CD4-positive, alpha-beta T cell treated with Interleukin-6 for 4 hours (primary cell): ENCODE results near the gene LETM1.

Experiments
- DNase-seq: peaks from one replicate; pipeline ENCODE4 v3.0.0-alpha.2; 2020; ENCODE audit warnings: mixed read lengths

Gene LETM1

DNA sequence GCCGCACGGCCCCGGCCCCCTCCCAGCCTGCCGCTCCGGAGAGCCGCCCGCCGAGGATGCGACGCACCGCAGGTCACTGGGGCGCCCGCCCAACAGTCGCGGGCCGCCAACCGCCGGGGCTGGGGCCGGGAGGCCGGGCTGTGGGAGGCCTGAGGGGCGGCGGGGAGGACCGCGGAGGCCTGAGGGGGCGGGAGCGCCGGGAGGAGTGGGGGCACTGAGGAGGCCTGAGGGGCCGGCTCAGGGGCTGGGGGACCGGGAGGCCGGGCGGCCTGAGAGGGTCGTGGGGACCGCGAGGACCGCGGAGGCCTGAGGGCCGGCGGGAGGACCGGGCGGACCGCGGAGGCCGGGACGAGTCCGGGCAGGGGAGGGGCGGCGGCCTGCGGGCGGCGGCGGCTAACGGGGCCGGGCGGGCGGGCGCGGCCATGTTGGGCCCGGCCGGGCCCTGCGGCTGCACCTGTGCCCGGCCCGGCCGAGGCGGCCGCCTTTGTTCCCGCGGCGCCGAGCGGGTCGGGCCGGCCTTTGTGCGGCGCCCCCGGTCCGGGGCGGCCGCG is 15.6 kb upstream of the LETM1 start:
- DNase-seq = no peak

DNA sequence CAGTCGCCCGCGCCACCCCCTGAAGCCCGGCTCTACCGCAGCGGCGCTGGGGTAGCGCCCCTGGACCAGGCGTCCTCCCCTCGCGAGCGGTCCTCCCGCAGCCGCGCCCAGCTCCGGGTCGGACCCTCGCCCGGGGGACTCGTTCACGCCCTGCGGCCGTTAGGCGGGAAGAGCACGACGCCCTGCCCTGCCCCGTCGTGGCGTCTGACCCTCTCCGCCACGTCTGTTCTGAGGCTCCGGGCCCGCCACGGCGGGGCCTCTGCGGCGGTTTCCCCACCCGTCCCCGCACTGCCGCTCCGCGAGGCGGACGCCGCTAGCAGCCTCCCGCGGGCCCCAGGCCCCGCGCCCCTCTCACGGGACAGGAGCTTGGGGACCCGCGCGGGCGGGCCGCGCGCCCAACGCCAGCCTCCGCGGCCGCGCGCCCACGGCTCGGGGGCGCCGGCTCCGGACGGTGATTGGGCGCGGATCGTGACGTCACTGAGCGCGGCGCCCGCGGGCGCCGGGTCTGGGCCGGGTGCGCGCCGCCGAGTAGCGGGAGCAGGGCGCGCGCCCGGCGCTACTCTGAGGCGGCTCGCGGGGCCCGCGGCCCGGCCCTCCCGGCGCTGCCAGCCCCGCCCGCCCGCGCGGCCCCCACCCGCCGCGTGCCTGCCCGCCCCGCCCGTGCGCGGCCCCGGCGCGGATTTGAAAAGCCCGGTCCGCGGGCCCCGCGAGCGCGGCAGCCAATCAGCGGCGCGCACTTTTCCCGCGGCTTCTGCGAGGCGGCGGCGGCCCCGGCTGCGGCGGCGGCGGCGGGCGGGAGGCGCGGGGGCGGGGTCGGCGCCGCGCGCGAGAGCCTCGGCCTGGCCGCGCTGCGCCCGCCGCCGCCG is 14.9 kb upstream of the LETM1 start, which contains the start of gene NSD2:
NSD2 (plus strand) TSS at position 816 of the 866 bp plus-strand sequence. CDS start 29,262 bp downstream, outside the sequence.
- peak; percentile 91 for DNase-seq

DNA sequence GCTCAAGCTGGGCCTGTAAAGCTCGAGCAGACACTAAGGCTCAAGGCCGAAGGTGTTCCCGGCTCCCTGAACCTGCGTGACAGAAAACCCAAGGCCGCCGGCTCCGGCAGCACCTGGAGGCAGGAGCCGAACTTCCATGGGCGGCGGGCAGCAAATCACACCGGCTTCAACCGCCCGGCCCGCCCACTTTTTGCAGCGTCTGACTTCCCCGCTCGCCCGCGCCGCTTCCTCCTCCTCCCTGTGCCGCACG is 14.3 kb upstream of the LETM1 start:
- peak; percentile 93 for DNase-seq

DNA sequence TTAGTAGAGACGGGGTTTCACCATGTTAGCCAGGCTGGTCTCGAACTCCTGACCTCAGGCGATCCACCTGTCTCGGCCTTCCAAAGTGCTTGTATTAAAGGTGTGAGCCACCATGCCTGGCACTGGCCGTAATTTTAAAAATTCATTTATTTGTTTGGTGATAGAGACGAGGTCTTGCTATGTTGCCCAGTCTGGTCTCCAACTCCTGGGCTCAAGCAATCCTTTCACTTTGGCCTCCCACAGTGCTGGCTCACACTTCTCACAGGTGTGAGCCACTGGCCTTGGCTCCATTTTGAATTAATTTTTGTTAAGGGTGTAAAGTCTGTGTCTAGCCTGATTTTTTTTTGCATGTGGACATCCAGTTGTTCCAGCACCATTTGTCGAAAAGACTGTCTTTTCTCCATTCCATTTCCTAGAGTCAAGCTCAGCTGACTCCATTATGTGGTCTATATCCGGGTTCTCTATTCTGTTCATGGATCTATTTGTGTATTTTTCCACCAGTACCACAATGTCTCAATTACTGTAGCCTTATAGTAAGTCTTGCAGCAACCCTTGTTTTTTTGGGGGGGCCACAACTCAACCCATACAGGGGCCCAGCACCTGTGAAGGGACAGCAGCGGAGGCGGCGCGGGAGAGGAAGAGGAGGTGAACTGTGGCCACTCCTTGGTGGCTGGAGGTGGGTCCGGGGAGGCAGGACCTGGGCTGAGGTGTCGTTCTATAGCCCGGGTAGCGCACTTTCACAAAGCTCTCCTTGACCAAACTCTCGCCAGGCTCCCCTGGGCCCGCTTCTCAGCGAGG is 13.8 kb upstream of the LETM1 start:
- DNase-seq = no peak

DNA sequence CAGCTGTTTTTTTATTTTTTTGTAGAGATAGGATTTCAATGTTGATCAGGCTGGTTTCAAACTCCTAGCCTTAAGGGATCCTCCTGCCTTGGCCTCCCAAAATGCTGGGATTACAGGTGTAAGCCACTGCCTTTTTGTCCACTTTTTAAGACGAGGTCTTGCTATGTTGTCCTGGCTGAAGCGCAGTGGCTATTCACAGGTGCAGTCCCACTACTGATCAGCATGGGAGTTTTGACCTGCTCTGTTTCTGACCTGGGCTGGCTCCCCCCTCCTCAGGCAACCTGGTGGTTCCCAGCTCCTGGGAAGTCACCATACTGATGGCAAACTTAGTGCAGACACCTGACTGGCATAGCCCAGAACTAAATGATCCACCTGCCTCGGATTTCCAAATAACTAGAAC is 13.0 kb upstream of the LETM1 start:
- DNase-seq = no peak

DNA sequence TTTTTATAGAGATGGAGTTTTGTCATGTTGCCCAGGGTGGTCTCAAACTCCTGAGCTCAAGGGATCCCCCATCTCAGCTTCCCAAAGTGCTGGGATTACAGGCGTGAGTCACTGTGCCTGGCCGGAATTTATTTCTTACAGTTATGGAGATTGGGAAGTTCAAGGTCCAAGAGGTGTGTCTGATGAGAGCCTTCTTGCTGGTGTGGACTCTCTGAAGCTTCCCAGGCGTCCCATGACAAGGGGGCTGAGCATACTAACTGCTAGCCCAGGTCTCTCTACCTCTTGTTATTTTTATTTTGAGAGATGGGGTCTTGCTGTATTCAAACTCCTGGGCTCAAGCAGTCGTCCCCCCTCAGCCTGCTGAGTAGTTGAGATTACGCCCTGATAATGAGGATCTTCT is 12.3 kb upstream of the LETM1 start:
- DNase-seq = no peak

DNA sequence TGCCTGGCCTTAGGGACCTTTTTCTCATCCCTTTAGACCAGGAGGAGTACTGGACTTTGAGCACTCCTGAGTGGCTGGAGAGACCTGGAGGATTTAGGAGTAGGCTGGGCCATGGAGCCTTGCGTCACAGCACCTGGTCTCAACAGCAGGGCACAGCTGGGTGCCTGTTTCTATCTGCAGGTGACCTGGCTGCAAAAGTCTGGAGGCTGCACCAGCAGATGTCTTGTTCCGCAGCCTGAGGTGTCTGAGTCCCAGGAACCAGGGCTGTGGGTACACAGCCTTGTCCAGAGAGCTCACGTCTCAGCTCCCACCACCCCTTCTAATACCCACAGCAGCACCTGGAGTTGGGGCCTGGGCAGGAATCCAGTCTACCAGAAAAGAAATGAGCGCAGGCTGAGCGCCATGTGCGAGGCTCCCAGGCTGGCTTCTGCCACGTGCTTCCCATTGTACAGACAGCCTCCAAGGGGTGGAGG is 10.3 kb upstream of the LETM1 start:
- DNase-seq = no peak

DNA sequence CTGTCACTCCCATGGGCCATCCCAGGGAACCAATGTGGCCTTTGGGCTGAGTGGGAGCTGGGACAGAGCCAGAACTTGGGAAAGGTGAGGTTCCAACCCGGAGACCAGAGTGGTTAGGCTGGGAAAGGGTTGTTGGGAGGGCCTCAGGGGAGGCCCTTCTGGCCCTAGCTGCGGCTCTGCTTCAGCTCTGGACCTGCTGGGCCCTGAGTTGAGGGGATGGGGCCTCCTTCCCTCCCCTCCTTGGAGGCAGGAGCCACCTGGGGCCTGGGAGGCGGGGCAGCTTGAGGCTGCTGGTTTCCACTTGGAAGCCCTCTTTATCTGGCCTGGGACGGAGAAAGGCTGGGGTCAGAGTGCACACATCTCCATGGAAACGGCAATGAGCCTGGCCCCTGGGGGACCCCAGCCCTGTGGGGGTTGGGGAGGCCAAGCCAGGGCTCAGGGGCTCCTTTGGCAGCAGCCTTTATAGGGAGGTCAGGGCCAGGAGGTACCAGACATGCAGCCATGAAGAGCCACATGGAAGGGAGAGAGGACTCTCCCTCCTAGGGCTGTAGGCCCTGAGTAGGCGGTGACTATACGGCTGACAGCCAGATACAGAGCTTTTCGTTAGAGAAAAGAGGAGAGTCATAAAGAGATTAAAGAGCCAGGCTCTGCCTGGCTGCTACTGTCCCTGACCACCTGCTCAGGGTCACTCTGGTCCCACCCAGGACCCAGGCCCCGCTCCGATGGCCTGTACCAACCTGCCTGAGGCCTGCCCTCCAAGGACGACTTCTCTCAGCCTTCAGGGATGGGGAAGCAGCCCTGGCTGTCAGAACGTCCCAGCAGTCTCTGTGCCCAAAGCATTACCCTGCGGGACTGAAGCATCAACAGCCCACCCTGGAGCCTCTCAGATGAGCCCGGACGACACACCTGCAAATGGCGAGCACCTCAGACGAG is 8.4 kb upstream of the LETM1 start:
- no peak for DNase-seq

DNA sequence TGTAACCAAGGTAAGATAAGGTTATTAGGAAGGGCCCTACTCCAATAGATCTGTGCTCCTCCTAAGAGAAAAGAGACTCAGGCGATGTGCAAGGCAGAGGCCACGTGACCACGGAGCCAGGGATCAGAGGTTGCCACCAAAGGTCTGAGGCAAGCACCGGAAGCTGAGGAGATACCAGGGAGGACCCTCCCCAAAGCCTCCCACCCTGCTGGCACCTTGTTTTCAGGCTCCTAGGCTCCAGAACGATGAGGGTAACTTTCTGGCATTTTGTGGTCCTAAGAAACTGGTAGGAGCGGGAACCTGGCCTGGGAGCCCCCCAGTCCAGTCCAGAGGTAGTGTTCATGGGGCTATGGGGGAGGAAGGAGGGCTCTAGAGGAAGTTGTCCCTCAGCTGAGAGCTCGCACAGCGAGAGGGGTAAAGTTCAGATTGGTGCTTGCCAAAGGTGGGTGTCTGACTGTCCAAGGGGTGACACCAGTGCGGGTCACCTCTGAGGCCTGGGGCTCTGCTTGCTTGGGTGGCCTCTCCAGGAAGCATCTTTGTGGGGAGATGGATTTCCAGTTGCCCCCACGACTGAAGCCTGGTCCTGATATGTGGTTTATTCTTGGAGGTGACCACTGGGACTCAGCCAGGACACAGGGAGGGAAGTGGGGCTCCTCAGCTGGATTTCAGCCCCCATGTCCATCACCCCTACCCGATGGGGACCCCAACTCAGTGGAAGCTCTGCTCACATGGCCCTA is 7.5 kb upstream of the LETM1 start:
- no peak for DNase-seq

DNA sequence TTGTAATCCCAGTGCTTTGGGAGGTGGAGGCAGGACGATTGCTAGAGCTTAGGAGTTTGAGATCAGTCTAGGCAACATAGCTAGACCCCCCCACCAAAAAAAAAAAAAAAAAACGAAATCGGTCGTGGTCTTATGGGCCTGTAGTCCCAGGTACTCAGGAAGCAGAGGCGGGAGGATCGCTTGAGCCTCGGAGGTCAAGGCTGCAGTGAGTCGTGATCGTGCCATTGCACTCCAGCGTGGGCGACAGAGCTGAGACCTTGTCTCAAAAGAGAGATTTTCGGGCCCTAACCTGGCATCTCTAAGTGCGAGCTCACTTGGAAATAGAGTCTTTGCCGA is 7.0 kb upstream of the LETM1 start:
- no peak for DNase-seq

DNA sequence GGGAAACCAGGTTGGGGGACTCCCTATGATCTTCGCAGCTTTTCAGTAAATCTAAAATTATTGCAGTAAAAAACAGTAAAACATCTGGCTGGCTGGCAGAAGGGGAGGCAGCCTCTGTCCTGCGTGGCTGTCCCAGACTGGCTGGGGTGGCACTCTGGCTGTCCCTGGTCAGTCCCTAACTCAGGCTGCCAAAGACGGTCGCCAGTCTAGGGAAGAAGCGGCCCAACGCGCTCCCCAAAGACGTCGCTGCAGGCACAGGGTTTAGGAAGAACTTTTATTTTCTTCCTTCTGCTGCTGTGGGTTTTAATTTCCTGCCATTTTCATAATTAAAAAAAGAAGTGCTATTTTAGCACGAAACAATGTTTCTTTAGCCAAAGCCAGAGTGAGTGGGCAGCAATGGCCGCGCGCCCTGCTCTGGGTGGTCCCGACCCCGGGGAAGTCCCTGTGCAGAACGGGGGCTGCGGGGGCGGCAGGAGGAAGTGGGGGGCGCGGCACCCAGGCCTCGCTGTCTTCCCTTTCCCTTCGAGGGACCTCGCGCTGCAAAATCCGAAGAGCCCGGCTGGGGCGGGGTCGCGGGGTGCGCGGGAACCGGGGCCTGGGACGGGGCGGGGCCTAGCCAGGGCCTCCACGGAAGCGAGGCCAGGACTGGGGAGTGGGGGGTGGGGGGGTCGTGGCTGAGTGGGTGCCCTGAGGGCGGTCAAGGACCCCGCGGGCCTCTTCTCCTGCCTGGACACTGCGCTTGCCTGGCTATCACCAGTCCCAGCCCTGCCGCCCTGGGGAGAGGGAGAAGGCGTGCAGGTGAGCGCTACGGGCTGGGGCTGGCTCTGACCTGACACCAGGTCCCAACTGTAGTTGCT is 6.3 kb upstream of the LETM1 start:
- peak; percentile 57 for DNase-seq

DNA sequence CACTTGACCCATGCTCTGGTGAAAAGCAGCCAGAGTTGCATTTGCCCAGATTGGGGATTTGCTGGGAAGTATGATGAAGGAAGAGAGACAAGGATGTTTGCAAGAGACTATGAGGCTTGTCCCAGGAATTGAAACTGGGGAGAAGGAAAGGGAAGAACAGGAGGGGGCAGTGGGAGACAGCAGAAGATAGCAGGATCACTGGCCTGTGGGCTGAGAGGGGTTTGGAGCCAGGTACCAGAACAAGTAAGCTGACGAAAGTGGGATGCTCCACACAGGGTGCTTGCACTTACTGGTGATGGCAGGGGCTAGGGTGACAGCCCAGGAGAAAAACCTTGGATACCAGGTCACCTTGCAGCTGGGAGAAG is 3.4 kb upstream of the LETM1 start:
- DNase-seq = no peak

DNA sequence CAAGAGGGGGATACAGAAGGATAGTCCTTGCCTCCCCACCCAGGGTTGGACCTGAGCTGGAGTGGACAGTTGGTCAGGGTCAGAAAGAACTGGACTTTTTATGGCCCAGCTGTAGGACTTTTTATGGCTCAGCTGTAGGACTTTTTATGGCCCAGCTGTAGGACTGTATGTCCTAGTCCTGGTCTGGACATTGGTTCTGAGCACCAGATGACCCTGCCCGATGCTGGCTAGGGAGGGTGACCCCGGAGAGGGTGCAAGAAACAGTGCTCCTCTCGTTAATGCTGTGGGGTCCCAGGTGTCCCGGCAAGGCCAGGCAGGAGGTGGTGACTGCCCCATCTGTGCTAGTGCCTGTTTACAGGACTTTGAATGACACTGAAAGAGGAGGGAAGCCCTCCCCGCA is 2.0 kb upstream of the LETM1 start:
- no peak for DNase-seq

DNA sequence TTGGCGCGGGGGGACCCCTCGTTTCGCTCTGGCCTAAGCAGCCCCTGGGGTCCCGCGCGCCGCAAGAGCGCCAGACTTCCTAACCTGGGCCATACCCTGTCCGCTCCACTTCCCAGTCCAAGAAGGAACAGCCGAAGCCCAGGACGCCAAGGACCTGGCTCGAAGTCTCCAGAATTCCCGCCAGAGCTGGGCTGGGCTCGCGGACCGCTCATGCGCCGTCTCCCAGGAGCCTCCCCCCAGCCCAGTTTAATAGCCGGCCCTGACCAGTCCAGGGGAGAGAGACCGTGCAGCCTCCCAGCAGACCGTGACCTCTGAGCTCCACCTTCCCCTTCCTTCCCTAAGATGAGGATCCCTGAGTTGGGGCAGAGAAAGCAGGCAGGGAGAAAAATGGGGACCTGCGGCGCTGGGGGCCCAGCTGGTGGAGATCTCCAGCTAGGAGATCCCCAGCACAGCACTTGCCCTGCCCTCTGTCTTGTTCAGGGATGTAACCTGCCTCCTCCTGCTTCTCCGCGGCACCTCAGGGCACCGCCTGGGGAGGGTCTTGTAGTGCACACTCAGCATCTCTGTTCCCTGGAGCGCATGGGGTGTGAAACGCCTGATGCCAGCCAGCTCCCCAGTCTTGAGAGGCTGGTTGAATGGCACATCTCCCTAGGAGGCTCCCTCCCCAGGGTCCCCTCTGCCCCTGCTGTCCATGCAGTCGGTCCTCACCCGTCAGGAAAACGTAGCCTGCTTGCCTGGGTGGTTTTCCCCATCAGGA is 1.2 kb upstream of the LETM1 start:
- no peak for DNase-seq

DNA sequence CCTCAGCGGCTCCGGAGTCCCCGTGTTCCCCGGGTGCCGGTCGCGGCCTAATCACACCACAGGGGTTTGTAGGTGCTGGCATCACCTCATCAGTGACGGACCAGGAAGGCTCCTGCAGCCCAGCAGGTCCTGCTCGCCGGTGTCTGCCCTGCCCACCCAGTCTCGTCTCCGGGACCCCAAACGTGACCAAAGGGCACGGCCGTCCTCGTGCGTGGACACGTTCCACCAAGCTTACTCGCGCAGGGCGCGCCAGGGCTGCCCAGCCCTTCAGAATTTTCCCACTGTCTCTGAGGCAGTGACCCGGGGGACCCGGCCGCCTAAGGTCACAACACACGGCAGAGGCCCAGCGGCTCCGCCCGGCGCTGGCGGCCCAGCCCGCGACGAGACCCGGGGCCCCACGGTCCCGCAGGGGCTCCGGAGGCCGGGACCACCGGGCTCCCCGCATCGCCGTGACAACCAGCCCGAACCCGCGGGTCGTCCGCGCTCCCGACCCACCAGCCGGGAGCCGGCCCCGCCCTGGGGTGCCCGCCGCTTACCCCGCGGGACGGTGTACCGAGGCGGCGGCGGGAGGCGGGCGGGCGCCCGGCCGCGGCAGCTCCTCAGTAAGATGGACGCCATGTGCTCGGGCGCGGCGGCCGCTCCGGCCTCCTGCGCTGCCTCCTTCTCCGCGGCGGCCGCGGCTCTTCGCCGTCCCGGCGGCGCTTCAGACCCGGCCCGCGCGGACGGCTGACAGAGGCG is 454 bp downstream of the LETM1 start:
- peak; percentile 12 for DNase-seq

DNA sequence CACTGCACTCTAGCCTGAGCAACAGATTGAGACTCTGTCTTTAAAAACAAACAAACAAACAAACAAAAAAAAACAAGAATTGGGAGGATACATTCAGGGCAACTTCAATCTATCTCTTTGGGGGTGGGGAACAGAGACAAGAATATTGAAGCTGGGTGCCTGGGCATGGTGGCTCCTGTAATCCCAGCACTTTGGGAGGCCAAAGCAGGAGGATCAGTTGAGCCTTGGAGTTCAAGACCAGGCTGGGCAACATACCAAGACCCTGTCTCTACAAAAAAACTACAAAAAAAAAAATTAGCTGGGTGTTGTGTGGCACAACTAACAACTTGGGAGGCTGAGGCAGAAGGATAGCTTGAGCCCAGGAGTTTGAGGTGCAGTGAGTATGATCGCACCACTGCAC is 1.2 kb downstream of the LETM1 start:
- no peak for DNase-seq

DNA sequence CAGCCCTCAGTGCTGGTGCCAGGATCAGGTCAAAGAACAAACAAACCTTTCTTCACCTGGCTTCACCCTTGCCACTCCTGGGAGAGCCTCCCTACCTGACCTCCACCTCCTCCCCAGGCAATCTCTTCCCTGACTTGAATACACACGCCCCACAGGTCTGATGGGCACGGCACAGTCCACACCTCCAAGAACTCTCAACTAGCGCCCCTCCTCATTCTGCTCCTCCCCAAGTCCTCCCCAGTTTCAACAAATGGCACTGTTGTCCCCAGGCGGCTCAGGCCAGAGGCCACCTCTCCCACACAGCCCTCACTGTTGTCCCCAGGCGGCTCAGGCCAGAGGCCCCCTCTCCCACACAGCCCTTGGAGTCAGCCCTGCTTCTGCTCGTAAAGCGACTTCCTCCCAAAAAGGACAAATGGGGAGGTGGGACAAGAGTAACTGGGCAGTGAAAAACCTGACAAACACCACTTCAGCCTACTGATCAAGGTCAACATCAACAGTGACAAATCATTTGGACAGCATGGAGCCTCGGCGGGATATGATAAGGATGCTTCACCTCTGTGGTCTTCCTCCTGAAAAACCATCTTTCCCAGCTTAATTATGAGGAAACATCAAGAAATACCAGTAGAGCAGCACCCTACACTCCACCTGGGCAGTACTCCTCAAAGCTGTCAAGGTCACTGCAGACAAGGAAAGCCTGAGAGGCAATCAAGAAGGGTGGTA is 2.9 kb downstream of the LETM1 start:
- no peak for DNase-seq

DNA sequence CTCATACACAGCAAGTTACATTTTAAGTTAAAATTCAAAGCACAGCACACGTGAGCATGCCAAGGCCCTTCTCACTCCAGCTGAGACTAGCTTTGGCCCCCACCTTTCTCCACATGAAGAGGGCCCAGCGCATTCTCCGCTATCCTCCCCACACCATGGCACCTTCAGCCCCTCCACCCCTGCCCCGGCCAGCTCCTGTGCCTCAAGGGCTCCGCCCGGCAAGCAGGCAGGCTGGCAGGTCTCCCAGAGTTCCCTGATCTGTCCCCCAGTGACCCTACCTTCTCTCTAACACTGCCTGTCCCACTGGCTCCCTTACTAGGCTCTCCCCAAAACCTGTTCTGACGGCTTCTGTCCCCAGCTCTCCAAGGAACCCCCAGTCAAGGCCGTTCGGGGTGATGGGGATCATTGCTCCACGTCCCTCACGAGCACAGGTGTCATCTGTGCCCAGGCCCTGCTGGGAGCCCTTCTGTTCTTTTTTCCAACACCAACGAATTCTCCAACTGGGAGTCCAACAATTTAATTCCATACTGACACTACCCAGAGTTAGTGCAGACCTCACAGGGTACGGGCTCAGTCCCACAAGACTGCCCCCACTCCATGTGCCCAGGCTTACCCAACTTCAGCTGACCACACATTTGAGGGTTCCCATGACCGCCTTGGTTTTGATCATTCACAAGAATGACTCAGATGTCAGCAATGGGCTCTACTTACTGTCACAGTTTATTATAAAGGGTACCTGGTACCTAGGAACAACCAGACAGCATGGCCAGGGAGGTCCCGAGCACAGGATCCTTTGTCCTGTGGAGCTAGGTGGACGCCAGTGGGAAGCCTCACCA is 4.2 kb downstream of the LETM1 start:
- DNase-seq = no peak
